ENCODE data around the gene FAP.

Gene FAP

DNA sequence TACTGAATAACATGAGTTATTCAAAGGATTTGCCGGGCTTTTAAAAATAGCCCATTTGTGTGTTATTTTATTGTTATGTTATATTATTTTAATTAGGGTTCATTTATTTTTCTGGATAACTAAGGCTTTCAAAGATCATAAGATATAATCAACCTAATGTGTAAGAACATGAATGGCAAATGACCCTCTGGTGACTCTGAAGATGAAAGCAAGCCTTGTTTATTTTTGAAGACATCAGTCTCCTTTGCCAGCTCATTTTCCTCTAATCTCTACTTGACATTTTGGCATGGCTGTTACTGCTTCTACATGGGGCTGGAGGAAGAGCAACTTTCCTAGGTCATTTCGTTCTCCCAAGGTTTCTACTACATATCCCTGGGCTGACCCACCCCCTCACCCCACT lies 10.6 kb downstream of the FAP start:
- TF ChIP-seq POLR2AphosphoS5 (IDR thresholded peaks at IDR 0.05; ENCODE audit: low read depth, low read length): no peak
- no peak for TF ChIP-seq FOXP2 (optimal IDR thresholded peaks at IDR 0.05; ENCODE audit: borderline replicate concordance, extremely low read depth, extremely low read length, insufficient read depth)
- TF ChIP-seq, protein P1, sequence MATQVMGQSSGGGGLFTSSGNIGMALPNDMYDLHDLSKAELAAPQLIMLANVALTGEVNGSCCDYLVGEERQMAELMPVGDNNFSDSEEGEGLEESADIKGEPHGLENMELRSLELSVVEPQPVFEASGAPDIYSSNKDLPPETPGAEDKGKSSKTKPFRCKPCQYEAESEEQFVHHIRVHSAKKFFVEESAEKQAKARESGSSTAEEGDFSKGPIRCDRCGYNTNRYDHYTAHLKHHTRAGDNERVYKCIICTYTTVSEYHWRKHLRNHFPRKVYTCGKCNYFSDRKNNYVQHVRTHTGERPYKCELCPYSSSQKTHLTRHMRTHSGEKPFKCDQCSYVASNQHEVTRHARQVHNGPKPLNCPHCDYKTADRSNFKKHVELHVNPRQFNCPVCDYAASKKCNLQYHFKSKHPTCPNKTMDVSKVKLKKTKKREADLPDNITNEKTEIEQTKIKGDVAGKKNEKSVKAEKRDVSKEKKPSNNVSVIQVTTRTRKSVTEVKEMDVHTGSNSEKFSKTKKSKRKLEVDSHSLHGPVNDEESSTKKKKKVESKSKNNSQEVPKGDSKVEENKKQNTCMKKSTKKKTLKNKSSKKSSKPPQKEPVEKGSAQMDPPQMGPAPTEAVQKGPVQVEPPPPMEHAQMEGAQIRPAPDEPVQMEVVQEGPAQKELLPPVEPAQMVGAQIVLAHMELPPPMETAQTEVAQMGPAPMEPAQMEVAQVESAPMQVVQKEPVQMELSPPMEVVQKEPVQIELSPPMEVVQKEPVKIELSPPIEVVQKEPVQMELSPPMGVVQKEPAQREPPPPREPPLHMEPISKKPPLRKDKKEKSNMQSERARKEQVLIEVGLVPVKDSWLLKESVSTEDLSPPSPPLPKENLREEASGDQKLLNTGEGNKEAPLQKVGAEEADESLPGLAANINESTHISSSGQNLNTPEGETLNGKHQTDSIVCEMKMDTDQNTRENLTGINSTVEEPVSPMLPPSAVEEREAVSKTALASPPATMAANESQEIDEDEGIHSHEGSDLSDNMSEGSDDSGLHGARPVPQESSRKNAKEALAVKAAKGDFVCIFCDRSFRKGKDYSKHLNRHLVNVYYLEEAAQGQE (IDR thresholded peaks at IDR 0.05; ENCODE audit: insufficient read depth in 1 of 2, low read depth in 2 of 2, low read length in 2 of 2): no peak
- no peak for TF ChIP-seq TAF1 (IDR thresholded peaks at IDR 0.05; ENCODE audit: borderline replicate concordance, insufficient read depth, low read length)
- no peak for TF ChIP-seq SIN3A (IDR thresholded peaks at IDR 0.05; ENCODE audit: borderline replicate concordance, insufficient read depth, low read length)

DNA sequence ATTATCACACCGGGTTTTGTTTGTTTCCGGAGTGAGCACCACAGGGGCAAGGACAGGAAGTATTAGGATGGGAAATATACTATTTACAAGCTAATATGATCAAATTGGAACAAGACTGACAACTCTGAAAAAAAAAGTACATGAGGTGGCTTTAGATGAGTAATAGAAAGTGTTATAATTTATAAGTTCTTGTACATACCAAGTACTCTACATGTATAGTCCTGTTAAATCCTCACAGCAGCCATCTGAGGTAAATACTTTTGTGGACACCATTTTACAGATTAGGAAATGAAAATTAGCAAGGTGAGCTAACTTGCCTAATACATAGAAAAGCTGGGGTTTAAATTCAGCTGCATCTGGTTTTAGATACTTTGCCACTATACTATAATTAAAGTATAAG lies 11.2 kb downstream of the FAP start:
- TF ChIP-seq, protein P1 (IDR thresholded peaks at IDR 0.05; ENCODE audit: insufficient read depth in 1 of 2, low read depth in 2 of 2, low read length in 2 of 2): no peak
- no peak for TF ChIP-seq TAF1 (IDR thresholded peaks at IDR 0.05; ENCODE audit: borderline replicate concordance, insufficient read depth, low read length)

DNA sequence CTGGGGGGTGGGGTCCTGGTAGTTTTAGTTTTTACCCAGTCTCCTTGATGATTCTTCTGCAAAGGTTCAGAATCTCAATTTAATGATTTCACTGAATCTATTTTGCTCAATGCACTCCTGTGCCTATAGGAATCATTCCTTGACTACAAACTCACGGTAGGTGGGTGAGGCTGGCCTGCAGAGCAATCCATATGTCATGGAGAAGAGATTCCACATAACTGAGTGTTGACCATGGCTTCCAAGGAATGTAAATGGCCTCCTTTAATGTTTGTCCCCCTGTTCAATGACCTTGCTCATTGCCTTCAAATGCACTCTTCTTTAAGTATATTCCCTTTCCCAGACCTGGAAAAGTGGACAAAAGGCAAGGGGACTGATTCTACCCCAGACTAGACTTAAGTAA lies 12.5 kb downstream of the FAP start:
- no peak for TF ChIP-seq SIN3A (IDR thresholded peaks at IDR 0.05; ENCODE audit: borderline replicate concordance, insufficient read depth, low read length)
- no peak for TF ChIP-seq FOXP2 (optimal IDR thresholded peaks at IDR 0.05; ENCODE audit: borderline replicate concordance, extremely low read depth, extremely low read length, insufficient read depth)
- no peak for TF ChIP-seq POLR2AphosphoS5 (IDR thresholded peaks at IDR 0.05; ENCODE audit: low read depth, low read length)
- TF ChIP-seq, protein P1 (IDR thresholded peaks at IDR 0.05; ENCODE audit: insufficient read depth in 1 of 2, low read depth in 2 of 2, low read length in 2 of 2): no peak
- no peak for TF ChIP-seq TAF1 (IDR thresholded peaks at IDR 0.05; ENCODE audit: borderline replicate concordance, insufficient read depth, low read length)

DNA sequence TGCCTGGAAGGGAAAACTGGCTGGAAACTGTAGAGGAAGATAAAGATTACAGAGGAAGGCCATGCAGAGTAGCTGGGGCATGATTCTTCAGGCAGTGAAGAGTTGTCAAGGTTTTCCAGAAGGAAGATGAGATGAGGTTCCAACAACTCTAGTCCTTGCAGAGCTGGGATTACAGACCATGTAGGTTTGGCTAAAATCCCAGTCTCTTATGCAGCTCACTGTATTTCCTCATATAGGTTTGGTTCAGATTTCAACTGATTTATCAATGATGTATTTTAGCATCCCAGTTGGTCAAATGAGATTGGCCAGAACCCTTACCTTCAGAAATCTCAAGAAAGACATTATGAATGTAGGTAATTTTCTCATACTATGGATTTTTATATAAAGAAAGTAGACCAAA lies 16.4 kb downstream of the FAP start:
- no peak for TF ChIP-seq FOXP2 (optimal IDR thresholded peaks at IDR 0.05; ENCODE audit: borderline replicate concordance, extremely low read depth, extremely low read length, insufficient read depth)
- TF ChIP-seq, protein P1 (IDR thresholded peaks at IDR 0.05; ENCODE audit: insufficient read depth in 1 of 2, low read depth in 2 of 2, low read length in 2 of 2): no peak
- no peak for TF ChIP-seq TAF1 (IDR thresholded peaks at IDR 0.05; ENCODE audit: borderline replicate concordance, insufficient read depth, low read length)
- TF ChIP-seq POLR2AphosphoS5 (IDR thresholded peaks at IDR 0.05; ENCODE audit: low read depth, low read length): no peak
- TF ChIP-seq SIN3A (IDR thresholded peaks at IDR 0.05; ENCODE audit: borderline replicate concordance, insufficient read depth, low read length): no peak

DNA sequence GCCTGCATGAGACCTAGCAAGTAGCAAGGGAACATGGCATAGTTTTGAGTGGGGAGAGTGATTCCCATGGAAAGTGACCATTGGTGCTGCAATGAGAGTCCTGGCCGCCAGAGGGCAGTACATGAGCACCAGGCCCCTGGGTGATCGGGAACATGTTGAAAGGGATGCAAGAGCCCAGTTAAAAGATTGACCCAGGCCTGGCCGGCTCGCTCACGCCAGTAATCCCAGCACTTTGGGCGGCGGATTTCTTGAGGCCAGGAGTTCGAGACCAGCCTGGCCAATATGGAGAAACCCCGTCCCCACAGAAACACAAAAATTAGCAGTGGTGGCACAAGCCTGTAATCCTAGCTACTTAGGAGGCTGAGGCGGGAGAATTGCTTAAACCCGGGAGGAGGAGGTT lies 22.2 kb downstream of the FAP start:
- no peak for TF ChIP-seq FOXP2 (optimal IDR thresholded peaks at IDR 0.05; ENCODE audit: borderline replicate concordance, extremely low read depth, extremely low read length, insufficient read depth)
